Neural cell (in vitro differentiated cells): ENCODE measurements around the gene SP3. TPM values are rescaled to one million over a fixed set of nuclear protein-coding genes. Genes with fewer than 3 reads are reported as not detected.

ENCODE experiments used
- H2AFZ ChIP-seq: fragments of 200-600, 300-800 bp; sonication (generic), shearing (Covaris generic); 2 replicates; pipeline ENCODE4 v1.6.0; 2014; ENCODE audit warnings: low read depth, mild to moderate bottlenecking, antibody characterized with exemption, low read length, moderate library complexity
- H3F3A ChIP-seq: fragments of 200-600 bp; shearing (Covaris generic); 2 replicates; pipeline ENCODE4 v1.6.1; 2016; ENCODE audit warnings: mild to moderate bottlenecking, moderate library complexity, mixed read lengths, antibody characterized with exemption, low read length; ENCODE audit not compliant: insufficient read depth, poor library complexity, severe bottlenecking
- H3K27ac ChIP-seq: fragments of 200-600, 300-800 bp; sonication (generic), shearing (Covaris generic); 2 replicates; pipeline ENCODE4 v1.5.1; 2014; ENCODE audit warnings: mild to moderate bottlenecking, low read length, moderate library complexity
- H3K27me3 ChIP-seq: fragments of 300-800, 200-600 bp; sonication (generic), shearing (Covaris generic); 2 replicates; pipeline ENCODE4 v1.6.0; 2014; ENCODE audit warnings: mild to moderate bottlenecking, low read depth, low read length, moderate library complexity; ENCODE audit not compliant: insufficient read depth
- H3K36me3 ChIP-seq: fragments of 300-800, 200-600 bp; sonication (generic), shearing (Covaris generic); 2 replicates; pipeline ENCODE4 v1.5.1; 2014; ENCODE audit warnings: mild to moderate bottlenecking, antibody characterized with exemption, low read length, moderate library complexity; ENCODE audit not compliant: insufficient read depth
- H3K4me2 ChIP-seq: fragments of 300-800, 200-600 bp; sonication (generic), shearing (Covaris generic); 2 replicates; pipeline ENCODE4 v1.6.0; 2014; ENCODE audit warnings: mild to moderate bottlenecking, low read length
- H3K4me3 ChIP-seq: fragments of 300-800, 200-600 bp; sonication (generic), shearing (Covaris generic); 2 replicates; pipeline ENCODE4 v1.5.1; 2014; ENCODE audit warnings: mild to moderate bottlenecking, low read length, moderate library complexity
- H3K79me2 ChIP-seq: fragments of 200-600 bp; shearing (Covaris generic); replicated peaks from 2 replicates; pipeline ENCODE4 v1.6.0; 2014; ENCODE audit warnings: mild to moderate bottlenecking, low read length, moderate library complexity; ENCODE audit not compliant: insufficient read depth
- H3K9ac ChIP-seq: fragments of 300-800, 200-600 bp; sonication (generic), shearing (Covaris generic); 2 replicates; pipeline ENCODE4 v1.6.1; 2016; ENCODE audit warnings: mild to moderate bottlenecking, low read length, mixed read lengths
- H3K9me2 ChIP-seq: fragments of 200-600 bp; shearing (Covaris generic); 2 replicates; pipeline ENCODE4 v1.6.1; 2016; ENCODE audit warnings: mild to moderate bottlenecking, low read length, mixed read lengths; ENCODE audit not compliant: insufficient read depth
- H3K9me3 ChIP-seq: fragments of 200-600, 300-800 bp; sonication (generic), shearing (Covaris generic); 2 replicates; pipeline ENCODE4 v1.6.1; 2016; ENCODE audit warnings: mild to moderate bottlenecking, mixed run types, low read length, moderate library complexity, mixed read lengths
- H4K20me1 ChIP-seq: fragments of 200-600 bp; shearing (Covaris generic); 2 replicates; pipeline ENCODE4 v1.6.1; 2016; ENCODE audit warnings: mild to moderate bottlenecking, mixed run types; ENCODE audit not compliant: insufficient read depth
- EP300 ChIP-seq: fragments of 450-650 bp; conservative IDR thresholded peaks from 2 replicates; pipeline ENCODE4 v1.6.1; 2014; ENCODE audit warnings: antibody characterized with exemption, mild to moderate bottlenecking, moderate library complexity; ENCODE audit not compliant: poor library complexity, severe bottlenecking
- EZH2 ChIP-seq: fragments of 200-600, 300-800 bp; shearing (Covaris generic), sonication (generic); IDR thresholded peaks from 2 replicates; pipeline ENCODE4 v1.6.1; 2014; ENCODE audit warnings: antibody characterized with exemption, low read length, borderline replicate concordance, mild to moderate bottlenecking; ENCODE audit not compliant: insufficient read depth, poor library complexity, severe bottlenecking
- MXI1 ChIP-seq: fragments of 450-650 bp; conservative IDR thresholded peaks from 2 replicates; pipeline ENCODE4 v1.6.1; 2014; ENCODE audit warnings: antibody characterized with exemption, mild to moderate bottlenecking; ENCODE audit not compliant: poor library complexity, severe bottlenecking
- POLR2AphosphoS5 ChIP-seq: IDR thresholded peaks from 2 replicates; pipeline ENCODE4 v1.6.1; 2012
- RAD21 ChIP-seq: fragments of 450-650 bp; conservative IDR thresholded peaks from 2 replicates; pipeline ENCODE4 v1.6.1; 2014; ENCODE audit warnings: antibody characterized with exemption, mild to moderate bottlenecking, moderate library complexity
- SMC3 ChIP-seq: fragments of 450-650 bp; conservative IDR thresholded peaks from 2 replicates; pipeline ENCODE4 v1.6.1; 2014; ENCODE audit warnings: antibody characterized with exemption, mild to moderate bottlenecking, moderate library complexity; ENCODE audit not compliant: poor library complexity
- TAF1 ChIP-seq: IDR thresholded peaks from 2 replicates; pipeline ENCODE4 v1.6.1; 2012; ENCODE audit warnings: low read depth
- polyA plus RNA-seq: library from polyadenylated mRNA; depleted of rRNA; stranded (reverse); fragments of >200 nt; gene quantifications from 2 replicates; pipeline ENCODE4 v1.2.3, GENCODE V29; 2014
- TF ChIP-seq, protein P1 (sequence below): fragments of 450-650 bp; IDR thresholded peaks from 2 replicates; pipeline ENCODE4 v1.5.1; 2014; ENCODE audit warnings: antibody characterized with exemption, mild to moderate bottlenecking, moderate library complexity; ENCODE audit not compliant: poor library complexity, severe bottlenecking
- TF ChIP-seq, protein P2 (sequence below): IDR thresholded peaks from 2 replicates; pipeline ENCODE4 v1.6.1; 2012; ENCODE audit warnings: borderline replicate concordance

The SP3 gene
- polyA plus RNA-seq, 1 donor from 2014 or later = 57.8 TPM

DNA sequence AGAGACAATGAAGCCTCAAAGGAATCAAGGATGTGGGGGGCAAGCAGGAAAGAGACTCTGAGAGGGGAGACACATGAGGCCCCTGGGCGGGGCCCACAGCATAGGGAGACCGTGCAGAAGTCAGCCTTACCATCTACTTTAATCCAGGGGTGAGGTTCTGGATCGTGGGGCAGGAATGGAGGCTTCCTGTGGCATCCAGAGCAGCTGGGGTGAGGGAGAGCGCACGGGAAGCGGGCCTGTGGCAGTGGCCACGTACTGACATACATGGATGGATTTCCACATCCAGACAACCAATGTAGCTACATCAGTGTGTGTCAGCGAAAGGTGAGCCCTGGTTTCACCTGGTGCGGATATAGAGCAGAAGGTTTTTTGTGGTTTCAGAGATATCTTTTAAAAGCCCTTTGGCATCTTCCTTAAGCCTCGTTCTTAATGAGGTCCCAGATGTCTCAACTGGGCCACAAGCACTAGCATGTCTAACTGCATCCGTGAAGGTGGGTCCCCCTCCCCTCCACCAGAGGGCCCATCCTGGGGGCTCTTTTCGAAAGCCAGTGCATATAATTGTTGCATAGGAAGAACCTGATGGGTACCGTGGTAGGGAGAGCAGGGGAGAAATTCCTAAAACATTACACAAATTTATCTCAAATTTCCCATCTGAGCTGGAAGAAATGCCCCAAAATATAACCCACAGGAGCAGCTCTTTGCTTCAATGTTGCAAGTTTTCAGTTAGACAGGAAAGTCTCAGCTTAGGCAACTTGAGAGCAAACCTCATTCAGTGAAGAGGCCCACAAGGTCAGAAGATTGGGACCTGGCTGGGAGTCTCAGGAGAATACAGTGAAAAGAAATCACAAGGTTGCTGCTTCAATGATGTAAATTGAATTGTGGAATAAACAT, 90.9 kb downstream of the SP3 start:
- Histone ChIP-seq H3K9me3 (no peaks in the 10 kb centered on the region), H3K27ac (no peak overlapping the region), H4K20me1 (no peaks in the 10 kb centered on the region), H3K9me2 (no peaks in the 10 kb centered on the region), H3K4me2 (no peak overlapping the region), H3K9ac (no peak overlapping the region), H3K79me2 (no peaks in the 10 kb centered on the region), H3K36me3 (no peaks in the 10 kb centered on the region), H2AFZ (no peak overlapping the region), H3K4me3 (no peak overlapping the region), H3F3A (no peaks in the 10 kb centered on the region), H3K27me3 (no peaks in the 10 kb centered on the region)
- no peak for TF ChIP-seq POLR2AphosphoS5
- no peak for TF ChIP-seq RAD21
- TF ChIP-seq TAF1 = no peak
- TF ChIP-seq, protein P1, sequence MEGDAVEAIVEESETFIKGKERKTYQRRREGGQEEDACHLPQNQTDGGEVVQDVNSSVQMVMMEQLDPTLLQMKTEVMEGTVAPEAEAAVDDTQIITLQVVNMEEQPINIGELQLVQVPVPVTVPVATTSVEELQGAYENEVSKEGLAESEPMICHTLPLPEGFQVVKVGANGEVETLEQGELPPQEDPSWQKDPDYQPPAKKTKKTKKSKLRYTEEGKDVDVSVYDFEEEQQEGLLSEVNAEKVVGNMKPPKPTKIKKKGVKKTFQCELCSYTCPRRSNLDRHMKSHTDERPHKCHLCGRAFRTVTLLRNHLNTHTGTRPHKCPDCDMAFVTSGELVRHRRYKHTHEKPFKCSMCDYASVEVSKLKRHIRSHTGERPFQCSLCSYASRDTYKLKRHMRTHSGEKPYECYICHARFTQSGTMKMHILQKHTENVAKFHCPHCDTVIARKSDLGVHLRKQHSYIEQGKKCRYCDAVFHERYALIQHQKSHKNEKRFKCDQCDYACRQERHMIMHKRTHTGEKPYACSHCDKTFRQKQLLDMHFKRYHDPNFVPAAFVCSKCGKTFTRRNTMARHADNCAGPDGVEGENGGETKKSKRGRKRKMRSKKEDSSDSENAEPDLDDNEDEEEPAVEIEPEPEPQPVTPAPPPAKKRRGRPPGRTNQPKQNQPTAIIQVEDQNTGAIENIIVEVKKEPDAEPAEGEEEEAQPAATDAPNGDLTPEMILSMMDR = no peak
- TF ChIP-seq EZH2 = no peak
- no peak for TF ChIP-seq MXI1
- TF ChIP-seq, protein P2, sequence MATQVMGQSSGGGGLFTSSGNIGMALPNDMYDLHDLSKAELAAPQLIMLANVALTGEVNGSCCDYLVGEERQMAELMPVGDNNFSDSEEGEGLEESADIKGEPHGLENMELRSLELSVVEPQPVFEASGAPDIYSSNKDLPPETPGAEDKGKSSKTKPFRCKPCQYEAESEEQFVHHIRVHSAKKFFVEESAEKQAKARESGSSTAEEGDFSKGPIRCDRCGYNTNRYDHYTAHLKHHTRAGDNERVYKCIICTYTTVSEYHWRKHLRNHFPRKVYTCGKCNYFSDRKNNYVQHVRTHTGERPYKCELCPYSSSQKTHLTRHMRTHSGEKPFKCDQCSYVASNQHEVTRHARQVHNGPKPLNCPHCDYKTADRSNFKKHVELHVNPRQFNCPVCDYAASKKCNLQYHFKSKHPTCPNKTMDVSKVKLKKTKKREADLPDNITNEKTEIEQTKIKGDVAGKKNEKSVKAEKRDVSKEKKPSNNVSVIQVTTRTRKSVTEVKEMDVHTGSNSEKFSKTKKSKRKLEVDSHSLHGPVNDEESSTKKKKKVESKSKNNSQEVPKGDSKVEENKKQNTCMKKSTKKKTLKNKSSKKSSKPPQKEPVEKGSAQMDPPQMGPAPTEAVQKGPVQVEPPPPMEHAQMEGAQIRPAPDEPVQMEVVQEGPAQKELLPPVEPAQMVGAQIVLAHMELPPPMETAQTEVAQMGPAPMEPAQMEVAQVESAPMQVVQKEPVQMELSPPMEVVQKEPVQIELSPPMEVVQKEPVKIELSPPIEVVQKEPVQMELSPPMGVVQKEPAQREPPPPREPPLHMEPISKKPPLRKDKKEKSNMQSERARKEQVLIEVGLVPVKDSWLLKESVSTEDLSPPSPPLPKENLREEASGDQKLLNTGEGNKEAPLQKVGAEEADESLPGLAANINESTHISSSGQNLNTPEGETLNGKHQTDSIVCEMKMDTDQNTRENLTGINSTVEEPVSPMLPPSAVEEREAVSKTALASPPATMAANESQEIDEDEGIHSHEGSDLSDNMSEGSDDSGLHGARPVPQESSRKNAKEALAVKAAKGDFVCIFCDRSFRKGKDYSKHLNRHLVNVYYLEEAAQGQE = no peak
- TF ChIP-seq SMC3 = no peak
- TF ChIP-seq EP300 = no peak

DNA sequence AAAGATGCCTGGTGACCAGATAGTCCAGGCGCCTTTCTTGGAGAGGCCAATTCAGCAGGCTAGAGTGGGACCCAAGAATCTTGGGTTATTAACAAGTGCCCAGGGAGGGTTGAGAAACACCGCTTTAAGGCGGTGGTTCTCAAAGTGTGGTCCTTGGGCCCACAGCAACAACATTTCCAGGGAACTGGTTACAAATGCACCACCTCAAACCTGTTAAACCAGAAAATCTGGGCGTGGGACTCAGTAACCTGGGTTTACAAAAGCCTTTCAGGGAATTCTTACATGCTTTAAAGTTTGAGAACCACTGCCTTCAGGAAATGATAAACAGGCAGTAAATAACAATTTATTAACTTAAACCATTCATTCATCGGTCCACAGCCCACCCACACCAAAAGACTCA, 92.5 kb downstream of the SP3 start:
- no peaks in the 10 kb centered on the region for H3K9me2 ChIP-seq
- H3K79me2 ChIP-seq = no peaks in the 10 kb centered on the region
- H3K4me3 ChIP-seq = no peak overlapping the region
- no peaks in the 10 kb centered on the region for H3K36me3 ChIP-seq
- no peaks in the 10 kb centered on the region for H4K20me1 ChIP-seq
- TF ChIP-seq MXI1 = no peak
- no peak for TF ChIP-seq POLR2AphosphoS5
- TF ChIP-seq SMC3 = no peak
- H3F3A ChIP-seq = no peaks in the 10 kb centered on the region
- H3K27ac ChIP-seq = no peak overlapping the region
- no peak overlapping the region for H3K9ac ChIP-seq
- H3K9me3 ChIP-seq = no peaks in the 10 kb centered on the region
- H2AFZ ChIP-seq = no peak overlapping the region
- H3K27me3 ChIP-seq = no peaks in the 10 kb centered on the region
- no peak overlapping the region for H3K4me2 ChIP-seq
